ENCODE results near the gene ARHGAP44. TPM values are rescaled to one million over a fixed set of nuclear protein-coding genes. Genes with fewer than 3 reads are reported as not detected.

ARHGAP44 gene
- total and polyA plus RNA-seq, 8 donors, result 2.8 to 239 (median 7.4) TPM

- Histone ChIP-seq H3K27me3 (no peaks in the 10 kb centered on the region), H3K27ac (no peak overlapping the region), H3K9me3 (no peaks in the 10 kb centered on the region), H3K4me1 (no peaks in the 10 kb centered on the region), H3K36me3 (peaks cover 0 to 16% (median 2%) of the 10 kb centered on the region in 4 donors), H3K4me3 (no peak overlapping the region)
- intact Hi-C loops (cut with DNase I; ENCODE audit: low total_unique reads), result no loop called here
- WGBS, 5 donors, result 90 to 95% (median 92%) methylated on average over 5 of the region's 5 CpGs
- TF ChIP-seq POLR2AphosphoS5 (IDR thresholded peaks at IDR 0.05), result no peak
- DNase-seq, result no peak
Measured at GRCh38 chr17:12909046-12909445, 119.7 kb downstream of the ARHGAP44 start.

DNA sequence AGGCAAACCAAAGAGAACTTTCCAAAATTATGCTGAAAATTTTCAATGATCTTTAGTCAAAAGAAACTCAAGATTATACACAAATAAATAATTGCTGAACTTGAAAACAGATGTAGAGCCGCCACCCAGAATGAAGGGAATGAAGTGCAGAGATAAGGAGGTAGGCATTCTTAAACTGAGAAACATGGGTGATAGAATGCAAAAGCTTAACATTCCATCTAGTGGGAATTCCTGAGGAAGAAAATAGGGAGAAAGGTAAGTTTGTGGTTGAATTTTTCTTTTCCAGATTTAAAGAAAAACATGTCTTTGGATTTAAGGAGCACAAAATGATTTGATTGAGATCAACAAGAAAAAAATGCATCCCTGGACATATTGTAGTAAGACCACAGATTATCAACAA, 120.2 kb downstream of the ARHGAP44 start:
- Histone ChIP-seq H3K36me3 (peaks cover 0 to 16% (median 2%) of the 10 kb centered on the region in 4 donors), H3K27me3 (no peaks in the 10 kb centered on the region), H3K4me3 (no peak overlapping the region), H3K4me1 (no peaks in the 10 kb centered on the region), H3K27ac (no peak overlapping the region), H3K9me3 (no peaks in the 10 kb centered on the region)
- WGBS, 5 donors, result 90 to 100% (median 95%) methylated on average over 1 of the region's 1 CpG
- no peak for DNase-seq
- TF ChIP-seq POLR2AphosphoS5 (IDR thresholded peaks at IDR 0.05) (no peak), CTCF (IDR thresholded peaks at IDR 0.05) (no peak)
- intact Hi-C loops (cut with DNase I; ENCODE audit: low total_unique reads), result no loop called here

DNA sequence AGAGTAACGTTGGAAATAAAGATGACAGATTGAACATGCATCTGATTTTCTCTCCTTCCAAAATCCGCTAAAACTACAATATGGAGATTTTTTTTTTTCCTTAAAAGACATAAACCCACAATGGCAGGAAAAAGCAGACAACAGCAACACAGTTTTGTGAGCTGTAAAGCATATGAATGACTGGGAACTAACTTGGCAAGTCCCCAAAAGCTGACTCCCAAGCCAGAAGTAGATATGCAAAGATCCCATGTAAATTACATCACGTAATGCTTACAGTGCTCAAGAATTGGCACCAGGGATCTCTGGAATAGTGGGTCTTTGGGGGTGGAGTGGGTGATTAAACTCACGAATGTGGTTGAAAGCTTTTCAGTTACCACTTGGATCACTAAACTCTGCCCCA, 121.9 kb downstream of the ARHGAP44 start:
- no peaks in the 10 kb centered on the region for H3K4me1 ChIP-seq
- no peak overlapping the region for H3K27ac ChIP-seq
- H3K27me3 ChIP-seq, result no peaks in the 10 kb centered on the region
- intact Hi-C loops (cut with DNase I; ENCODE audit: low total_unique reads), result no loop called here
- WGBS, 5 donors, result 65 to 80% (median 70%) methylated on average over 4 of the region's 4 CpGs
- DNase-seq, result no peak
- TF ChIP-seq EP300 (IDR thresholded peaks at IDR 0.05), result no peak
- TF ChIP-seq POLR2A (IDR thresholded peaks at IDR 0.05), result no peak
- TF ChIP-seq CTCF (IDR thresholded peaks at IDR 0.05), result no peak
- TF ChIP-seq POLR2AphosphoS5 (IDR thresholded peaks at IDR 0.05), result no peak
- H3K9me3 ChIP-seq, result no peaks in the 10 kb centered on the region
- H3K36me3 ChIP-seq, result peaks cover 4 to 18% (median 7%) of the 10 kb centered on the region in 4 donors
- H3K4me3 ChIP-seq, result no peak overlapping the region

- intact Hi-C loops (cut with DNase I; ENCODE audit: low total_unique reads), result no loop called here
- H3K27me3 ChIP-seq, result no peaks in the 10 kb centered on the region
- WGBS, 5 donors, result 81 to 86% (median 83%) methylated on average over 7 of the region's 7 CpGs
- TF ChIP-seq CTCF (IDR thresholded peaks at IDR 0.05), result no peak
- no peaks in the 10 kb centered on the region for H3K4me1 ChIP-seq
- H3K4me3 ChIP-seq, result no peak overlapping the region
- no peak overlapping the region for H3K27ac ChIP-seq
- H3K9me3 ChIP-seq, result no peaks in the 10 kb centered on the region
- H3K36me3 ChIP-seq, result peaks cover 6 to 33% (median 30%) of the 10 kb centered on the region in 4 donors
- DNase-seq, result no peak
Measured at GRCh38 chr17:12917399-12917798, 128.1 kb downstream of the ARHGAP44 start.

DNA sequence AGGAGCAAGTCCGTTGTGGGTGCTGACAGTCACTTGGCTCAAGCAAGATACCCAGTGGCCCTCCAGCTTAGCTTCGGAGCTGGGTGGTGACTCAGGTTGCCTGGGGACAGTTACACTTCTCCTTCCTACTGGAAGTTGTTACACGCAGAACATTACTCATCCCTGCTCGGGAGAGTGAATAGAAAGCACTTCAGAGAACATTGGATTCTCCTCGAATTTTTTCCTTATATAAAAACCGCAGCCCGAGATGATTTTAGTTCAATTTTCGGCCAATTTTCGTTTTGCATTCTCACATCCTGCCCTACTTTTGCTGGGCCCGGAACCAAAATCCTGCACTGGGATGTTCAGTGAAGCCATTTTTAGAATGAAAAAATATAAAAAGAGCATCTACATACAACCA, 128.8 kb downstream of the ARHGAP44 start:
- peaks cover 6 to 35% (median 30%) of the 10 kb centered on the region in 4 donors for H3K36me3 ChIP-seq
- 86 to 96% (median 92%) methylated on average over 9 to 10 of the region's 10 CpGs for WGBS, 5 donors
- H3K4me3 ChIP-seq, result no peak overlapping the region
- DNase-seq, result no peak
- TF ChIP-seq EP300 (IDR thresholded peaks at IDR 0.05), result no peak
- TF ChIP-seq POLR2A (IDR thresholded peaks at IDR 0.05), result no peak
- TF ChIP-seq POLR2AphosphoS5 (IDR thresholded peaks at IDR 0.05), result no peak
- no peak for TF ChIP-seq CTCF (IDR thresholded peaks at IDR 0.05)
- no peaks in the 10 kb centered on the region for H3K9me3 ChIP-seq
- intact Hi-C loops (cut with DNase I; ENCODE audit: low total_unique reads), result no loop called here
- H3K27ac ChIP-seq, result no peak overlapping the region
- no peaks in the 10 kb centered on the region for H3K27me3 ChIP-seq
- H3K4me1 ChIP-seq, result no peaks in the 10 kb centered on the region

Data from stomach (tissue), 9 donors.